Measurements from ENCODE around the gene PHF1.

DNA sequence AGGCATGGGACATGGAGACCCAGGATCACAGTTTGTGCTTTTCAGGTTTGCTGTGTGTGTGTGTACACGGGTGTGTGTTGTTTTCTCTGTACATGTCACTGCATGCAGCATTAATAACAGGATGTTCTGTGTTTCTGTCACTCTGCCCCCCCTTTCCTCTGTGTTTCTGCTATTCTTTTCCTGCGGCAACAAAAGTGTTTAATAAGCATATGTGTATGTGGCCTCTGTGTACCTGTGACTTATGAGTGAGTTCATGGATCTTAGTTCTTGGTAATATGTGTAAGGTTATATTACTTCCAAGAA is 18.9 kb downstream of the PHF1 start:
- TF ChIP-seq EZH2 (IDR thresholded peaks at IDR 0.05) (no peak), POLR2AphosphoS5 (IDR thresholded peaks at IDR 0.05; ENCODE audit: borderline replicate concordance, low read depth, low read length) (no peak), FOXP2 (optimal IDR thresholded peaks at IDR 0.05; ENCODE audit: control extremely low read depth, extremely low read length, insufficient read depth) (no peak)
